Bone marrow (tissue), 2 donors: ENCODE results near the gene AP1G2.

Experiments used
- DNase-seq, 2 donors: peaks; one replicate each; lab custom pipeline; 2025; lab: John Stamatoyannopoulos, UW

The AP1G2 gene

DNA sequence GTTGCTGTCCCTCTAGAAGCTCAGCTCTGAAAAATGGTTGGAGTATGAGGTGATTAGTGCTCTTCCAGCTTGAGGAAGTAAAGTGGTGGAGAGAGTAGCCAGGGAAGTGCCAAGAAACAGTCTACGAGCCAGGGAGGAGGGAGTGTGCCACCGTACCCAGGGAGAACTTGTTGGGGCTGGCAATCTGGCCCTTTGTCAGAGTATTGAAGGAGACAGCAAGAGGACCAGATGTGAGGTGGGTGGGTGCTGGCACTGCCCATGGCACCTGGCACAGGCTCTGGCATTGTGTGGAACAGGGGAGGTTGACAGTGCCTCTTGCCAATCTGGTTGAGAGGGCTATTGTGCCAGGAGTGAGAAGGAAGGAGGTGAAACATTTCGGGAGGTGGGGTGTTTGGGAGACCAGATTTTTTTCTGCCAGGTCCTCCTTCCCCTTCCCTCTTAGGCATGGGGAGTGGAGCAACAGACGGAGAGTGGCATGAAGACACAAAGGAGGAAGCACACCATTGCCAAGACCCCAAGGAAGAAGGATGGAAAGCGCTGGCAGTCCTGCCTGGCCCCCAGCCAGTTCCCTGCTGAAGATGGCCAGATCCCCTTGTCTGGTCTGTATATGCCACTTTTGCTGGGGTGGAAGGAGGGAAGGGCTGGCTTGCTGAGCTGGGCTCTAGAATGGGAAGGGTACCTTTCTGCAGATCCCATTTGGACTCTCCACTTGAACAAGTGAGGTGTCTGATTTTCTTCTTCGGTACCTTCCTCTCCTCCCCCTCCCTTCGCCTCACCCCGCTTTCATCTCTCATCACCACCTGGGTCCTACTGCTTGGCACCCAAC, 53.6 kb downstream of the AP1G2 start:
- no peak for DNase-seq

DNA sequence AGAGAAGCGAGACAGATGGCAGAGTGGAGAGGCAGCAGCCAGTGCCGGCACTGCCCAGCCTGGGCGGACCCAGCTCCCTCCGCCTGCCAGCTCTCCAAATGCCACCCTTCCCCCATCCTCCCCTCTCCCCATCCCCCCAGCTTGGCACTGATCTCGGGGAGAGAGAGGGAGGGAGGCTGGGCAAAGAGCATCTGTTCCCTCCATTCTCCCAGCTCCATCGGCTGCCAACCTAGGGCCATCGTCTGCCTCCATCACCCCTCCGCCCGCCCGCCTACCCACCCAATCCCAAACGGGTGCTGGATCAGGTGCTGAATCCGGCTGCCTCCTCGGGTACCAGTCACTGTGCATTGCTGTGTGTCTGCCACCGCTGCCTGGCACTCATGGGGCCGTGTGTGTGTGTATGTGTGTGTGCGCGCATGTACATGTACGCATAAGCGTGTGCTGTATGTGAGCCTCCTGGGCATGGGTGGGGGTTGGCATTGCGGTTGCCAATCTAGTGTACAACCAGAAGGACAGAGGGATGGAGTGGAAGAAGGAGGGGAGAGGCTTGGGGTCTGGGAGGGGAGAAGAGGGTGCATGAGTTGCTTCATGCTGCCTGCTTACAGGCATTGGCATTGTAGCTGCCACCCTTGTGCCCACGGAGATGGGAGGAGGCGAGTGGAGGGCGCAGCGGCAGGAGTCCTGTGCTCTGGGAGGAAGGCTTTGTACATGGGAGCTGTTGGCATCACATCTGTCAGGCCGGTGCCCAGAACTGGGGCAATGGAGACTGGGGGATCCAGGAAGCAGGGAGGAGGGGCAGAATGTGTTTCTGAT, 54.4 kb downstream of the AP1G2 start:
- no peak for DNase-seq

- DNase-seq, result peak in 1 of 2 donors; percentile 1
Observed at GRCh38 chr14:23512156-23512555, 55.4 kb downstream of the AP1G2 start.
